ENCODE data around the gene KIF5A.

DNA sequence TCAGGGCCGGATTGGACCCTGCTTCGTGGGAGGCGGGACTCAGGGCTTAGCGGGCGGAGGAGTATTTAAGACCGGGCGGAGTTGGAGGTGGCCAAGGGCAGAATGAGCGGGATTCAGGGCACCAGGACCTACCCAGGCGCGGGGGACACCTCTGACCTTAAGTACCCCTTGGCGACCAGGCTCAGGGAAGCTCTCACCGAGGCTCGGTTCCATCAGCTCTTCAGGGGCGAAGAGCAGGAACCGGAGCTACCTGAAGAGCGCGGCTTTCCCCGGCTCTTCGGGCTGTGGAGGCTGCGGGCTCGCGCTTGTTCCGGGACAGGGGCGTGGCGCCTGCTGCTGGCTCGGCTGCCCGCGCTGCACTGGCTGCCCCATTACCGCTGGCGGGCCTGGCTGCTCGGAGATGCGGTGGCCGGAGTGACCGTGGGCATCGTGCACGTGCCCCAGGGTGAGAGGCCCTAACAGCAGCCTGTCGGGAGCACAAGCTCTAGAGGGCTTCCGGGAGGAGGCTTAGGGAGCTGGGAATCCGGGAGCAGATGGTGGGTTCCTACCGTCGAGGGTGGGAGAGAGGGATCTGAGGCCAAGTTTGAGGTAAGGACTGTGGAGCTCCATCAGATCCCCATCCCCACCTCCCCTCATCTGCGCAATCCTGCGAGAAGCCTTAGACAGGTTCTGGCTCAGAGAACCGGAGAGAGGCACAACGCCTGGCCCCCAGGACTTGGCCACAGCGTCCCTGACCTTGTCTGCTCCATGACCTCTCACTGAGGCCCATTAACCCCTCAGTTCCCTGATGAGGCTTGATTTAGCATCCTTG is 69.8 kb downstream of the KIF5A start:
- TF ChIP-seq, protein P1, sequence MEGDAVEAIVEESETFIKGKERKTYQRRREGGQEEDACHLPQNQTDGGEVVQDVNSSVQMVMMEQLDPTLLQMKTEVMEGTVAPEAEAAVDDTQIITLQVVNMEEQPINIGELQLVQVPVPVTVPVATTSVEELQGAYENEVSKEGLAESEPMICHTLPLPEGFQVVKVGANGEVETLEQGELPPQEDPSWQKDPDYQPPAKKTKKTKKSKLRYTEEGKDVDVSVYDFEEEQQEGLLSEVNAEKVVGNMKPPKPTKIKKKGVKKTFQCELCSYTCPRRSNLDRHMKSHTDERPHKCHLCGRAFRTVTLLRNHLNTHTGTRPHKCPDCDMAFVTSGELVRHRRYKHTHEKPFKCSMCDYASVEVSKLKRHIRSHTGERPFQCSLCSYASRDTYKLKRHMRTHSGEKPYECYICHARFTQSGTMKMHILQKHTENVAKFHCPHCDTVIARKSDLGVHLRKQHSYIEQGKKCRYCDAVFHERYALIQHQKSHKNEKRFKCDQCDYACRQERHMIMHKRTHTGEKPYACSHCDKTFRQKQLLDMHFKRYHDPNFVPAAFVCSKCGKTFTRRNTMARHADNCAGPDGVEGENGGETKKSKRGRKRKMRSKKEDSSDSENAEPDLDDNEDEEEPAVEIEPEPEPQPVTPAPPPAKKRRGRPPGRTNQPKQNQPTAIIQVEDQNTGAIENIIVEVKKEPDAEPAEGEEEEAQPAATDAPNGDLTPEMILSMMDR (IDR thresholded peaks at IDR 0.05) = no peak
- TF ChIP-seq POLR2AphosphoS5 (IDR thresholded peaks at IDR 0.05) (no peak), POLR2A (IDR thresholded peaks at IDR 0.05; ENCODE audit: low read depth) (no peak)

All from esophagus muscularis mucosa (tissue), 3 donors.